ENCODE data around the gene OR10A6. TPM values are rescaled to one million over a fixed set of nuclear protein-coding genes. Genes with fewer than 3 reads are reported as not detected.

The OR10A6 gene
- polyA plus RNA-seq, 1 experiment, result 0.07 TPM

- POLR2A ChIA-PET, result no interaction called here
- CTCF ChIA-PET, result no interaction called here
- no peaks in the 10 kb centered on the region for H3K27me3 ChIP-seq (ENCODE audit: control insufficient read depth, insufficient read depth, low read length)
- H3K36me3 ChIP-seq (ENCODE audit: control insufficient read depth, insufficient read depth, low read length), result no peaks in the 10 kb centered on the region
- DNase-seq (ENCODE audit: low read depth), result no peak
- H3K4me3 ChIP-seq (ENCODE audit: low read depth, low read length), result no peak overlapping the region
- TF ChIP-seq, protein P1, sequence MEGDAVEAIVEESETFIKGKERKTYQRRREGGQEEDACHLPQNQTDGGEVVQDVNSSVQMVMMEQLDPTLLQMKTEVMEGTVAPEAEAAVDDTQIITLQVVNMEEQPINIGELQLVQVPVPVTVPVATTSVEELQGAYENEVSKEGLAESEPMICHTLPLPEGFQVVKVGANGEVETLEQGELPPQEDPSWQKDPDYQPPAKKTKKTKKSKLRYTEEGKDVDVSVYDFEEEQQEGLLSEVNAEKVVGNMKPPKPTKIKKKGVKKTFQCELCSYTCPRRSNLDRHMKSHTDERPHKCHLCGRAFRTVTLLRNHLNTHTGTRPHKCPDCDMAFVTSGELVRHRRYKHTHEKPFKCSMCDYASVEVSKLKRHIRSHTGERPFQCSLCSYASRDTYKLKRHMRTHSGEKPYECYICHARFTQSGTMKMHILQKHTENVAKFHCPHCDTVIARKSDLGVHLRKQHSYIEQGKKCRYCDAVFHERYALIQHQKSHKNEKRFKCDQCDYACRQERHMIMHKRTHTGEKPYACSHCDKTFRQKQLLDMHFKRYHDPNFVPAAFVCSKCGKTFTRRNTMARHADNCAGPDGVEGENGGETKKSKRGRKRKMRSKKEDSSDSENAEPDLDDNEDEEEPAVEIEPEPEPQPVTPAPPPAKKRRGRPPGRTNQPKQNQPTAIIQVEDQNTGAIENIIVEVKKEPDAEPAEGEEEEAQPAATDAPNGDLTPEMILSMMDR (IDR thresholded peaks at IDR 0.05; ENCODE audit: insufficient read depth, low read depth, low read length), result no peak
These were observed 12.9 kb downstream of the OR10A6 start for GRCh38 chr11:7918141-7918540.

DNA sequence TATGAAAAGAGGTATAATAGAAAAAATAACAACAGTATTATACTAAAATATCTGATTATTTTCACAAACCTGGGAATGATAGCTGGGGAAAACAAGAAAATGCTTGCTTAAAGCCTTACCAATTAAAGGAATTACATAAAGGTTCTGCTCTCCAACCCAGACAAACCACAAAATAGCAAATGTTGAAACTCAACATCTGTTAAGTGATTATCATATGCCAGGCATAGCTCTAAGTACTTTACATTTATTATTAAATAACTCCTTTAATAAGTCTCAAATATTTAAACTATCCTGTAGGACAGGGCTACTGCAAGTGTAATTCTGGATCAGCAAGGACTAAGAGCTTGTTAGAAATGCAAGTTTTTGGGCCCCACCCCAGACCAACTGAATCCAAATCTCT, 20.1 kb downstream of the OR10A6 start:
- Histone ChIP-seq H3K36me3 (ENCODE audit: control insufficient read depth, insufficient read depth, low read length) (no peaks in the 10 kb centered on the region), H3K4me3 (ENCODE audit: low read depth, low read length) (no peak overlapping the region), H3K27me3 (ENCODE audit: control insufficient read depth, insufficient read depth, low read length) (no peaks in the 10 kb centered on the region)
- TF ChIP-seq, protein P1 (IDR thresholded peaks at IDR 0.05; ENCODE audit: insufficient read depth, low read depth, low read length), result no peak
- DNase-seq (ENCODE audit: low read depth), result no peak
- ChIA-PET POLR2A (interaction anchor here (0.6 to 1.2 kb wide), 2 partner anchors 13 to 76 kb away, joined by 5 read pairs; partner anchors contain the start of gene EIF3F), CTCF (interaction anchor here (1.0 to 1.5 kb wide), 6 partner anchors 18 to 179 kb away, joined by 3 to 13 read pairs (median 3); partner anchors contain the start of gene EIF3F)

- H3K4me3 ChIP-seq (ENCODE audit: low read depth, low read length), result no peak overlapping the region
- TF ChIP-seq, protein P1 (IDR thresholded peaks at IDR 0.05; ENCODE audit: insufficient read depth, low read depth, low read length), result no peak
- ChIA-PET POLR2A (interaction anchor here (0.6 to 1.2 kb wide), 2 partner anchors 14 to 77 kb away, joined by 5 read pairs; partner anchors contain the start of gene EIF3F), CTCF (interaction anchor here (1.0 to 1.5 kb wide), 6 partner anchors 17 to 180 kb away, joined by 3 to 13 read pairs (median 3); partner anchors contain the start of gene EIF3F)
- H3K36me3 ChIP-seq (ENCODE audit: control insufficient read depth, insufficient read depth, low read length), result no peaks in the 10 kb centered on the region
- H3K27me3 ChIP-seq (ENCODE audit: control insufficient read depth, insufficient read depth, low read length), result no peaks in the 10 kb centered on the region
- no peak for DNase-seq (ENCODE audit: low read depth)
These were observed 20.7 kb downstream of the OR10A6 start for GRCh38 chr11:7910286-7910788.

DNA sequence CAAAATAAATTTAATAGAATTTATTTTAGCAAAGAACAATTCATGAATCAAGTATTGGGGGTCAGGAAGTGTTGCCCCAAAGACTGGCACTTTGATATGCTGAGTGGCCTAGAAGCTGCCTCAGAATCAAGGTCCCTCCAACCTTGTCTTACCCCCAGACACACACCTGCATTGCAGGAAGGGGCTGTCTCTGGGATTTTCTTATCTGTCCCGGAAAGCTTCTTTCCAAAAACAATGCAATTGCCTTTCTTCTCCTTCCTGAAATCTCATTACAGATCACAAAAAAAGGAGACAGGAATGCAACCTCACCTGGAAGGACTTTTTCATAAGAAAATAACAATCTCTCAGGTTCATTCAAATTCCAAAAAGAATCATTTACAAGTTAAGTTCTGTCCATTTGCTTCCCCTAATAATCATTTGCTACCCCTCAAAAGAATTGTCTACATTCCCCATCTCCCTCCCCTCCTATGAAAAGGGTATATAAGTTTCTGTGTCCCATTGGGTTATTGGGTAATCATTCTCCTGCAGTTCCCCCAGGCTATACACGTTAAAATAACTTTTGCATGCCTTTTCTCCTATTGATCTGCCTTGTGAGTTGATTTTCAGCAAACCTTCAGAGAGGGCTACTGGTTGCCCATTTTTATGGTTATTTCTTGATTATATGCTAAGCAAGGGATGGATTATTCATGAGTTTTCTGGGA, 21.3 kb downstream of the OR10A6 start:
- ChIA-PET CTCF (interaction anchor here (1.2 to 9.7 kb wide), 4 partner anchors 17 to 77 kb away, joined by 3 to 196 read pairs (median 8); partner anchors contain the start of gene EIF3F), POLR2A (no interaction called here)
- DNase-seq (ENCODE audit: low read depth), result no peak
- no peaks in the 10 kb centered on the region for H3K36me3 ChIP-seq (ENCODE audit: control insufficient read depth, insufficient read depth, low read length)
- TF ChIP-seq, protein P1 (IDR thresholded peaks at IDR 0.05; ENCODE audit: insufficient read depth, low read depth, low read length), result no peak
- H3K27me3 ChIP-seq (ENCODE audit: control insufficient read depth, insufficient read depth, low read length), result no peaks in the 10 kb centered on the region
- no peak overlapping the region for H3K4me3 ChIP-seq (ENCODE audit: low read depth, low read length)

GRCh38 chr11:7907121-7907520, 23.9 kb downstream of the OR10A6 start:
- CTCF ChIA-PET, result interaction anchor here (1.4 to 9.7 kb wide), 3 partner anchors 14 to 78 kb away, joined by 5 to 196 read pairs (median 80); partner anchors contain the start of gene EIF3F
- POLR2A ChIA-PET, result interaction anchor here (1.0 kb wide), 1 partner anchor 70 kb away, joined by 3 read pairs; no protein-coding TSS in a partner anchor
- TF ChIP-seq, protein P1 (IDR thresholded peaks at IDR 0.05; ENCODE audit: insufficient read depth, low read depth, low read length), result no peak
- Histone ChIP-seq H3K4me3 (ENCODE audit: low read depth, low read length) (no peak overlapping the region), H3K27me3 (ENCODE audit: control insufficient read depth, insufficient read depth, low read length) (no peaks in the 10 kb centered on the region), H3K36me3 (ENCODE audit: control insufficient read depth, insufficient read depth, low read length) (no peaks in the 10 kb centered on the region)
- no peak for DNase-seq (ENCODE audit: low read depth)
